Uterus (tissue), 4 donors: ENCODE data around the gene BID. TPM values are rescaled to one million over a fixed set of nuclear protein-coding genes. Genes with fewer than 3 reads are reported as not detected.
"Not testable (repeated sequence)": the region's sequence is repeated elsewhere in the genome, so short reads cannot be mapped to it uniquely, and the experiment has no call there.

Experiments
- DNase-seq, 2 donors: peaks; one replicate each; pipeline ENCODE4 v3.0.0-alpha.2; 2019 to 2020
- H3K27ac ChIP-seq, 2 donors: fragments of 200-600 bp; sonication (generic); 1 replicate in 1 of 2; 2 replicates in 1 of 2; pipeline ENCODE4 v1.5.1; 2016 to 2018
- H3K27me3 ChIP-seq, 2 donors: fragments of 200-600 bp; sonication (generic); one replicate each; pipeline ENCODE4 v1.5.1; 2018 to 2019; ENCODE audit warnings: control low read depth in 1 of 2
- H3K36me3 ChIP-seq, 2 donors: fragments of 200-600 bp; sonication (generic); one replicate each; pipeline ENCODE4 v1.5.1; 2019; ENCODE audit warnings: control low read depth in 1 of 2
- H3K4me1 ChIP-seq, 2 donors: fragments of 200-600 bp; sonication (generic); one replicate each; pipeline ENCODE4 v1.5.1; 2018 to 2019; ENCODE audit warnings: control low read depth in 1 of 2
- H3K4me3 ChIP-seq, 2 donors: fragments of 200-600 bp; sonication (generic); 1 replicate in 1 of 2; 2 replicates in 1 of 2; pipeline ENCODE4 v1.5.1; 2018 to 2019; ENCODE audit warnings: mild to moderate bottlenecking in 1 of 2
- H3K9me3 ChIP-seq, 2 donors: fragments of 200-600 bp; sonication (generic); one replicate each; pipeline ENCODE4 v1.5.1; 2019; ENCODE audit warnings: control low read depth in 1 of 2
- CTCF ChIP-seq, 4 experiments: fragments of 200-600 bp in 2 of 4; fragments of 450-650 bp in 2 of 4; sonication (generic) in 2 of 4; IDR thresholded peaks; one replicate each; pipeline ENCODE4 v1.5.1; 2016 to 2019; ENCODE audit warnings: antibody characterized with exemption in 4 of 4, mild to moderate bottlenecking in 2 of 4, moderate library complexity in 1 of 4
- POLR2A ChIP-seq, 2 donors: fragments of 450-650 bp; IDR thresholded peaks; one replicate each; pipeline ENCODE4 v1.6.1; 2016; ENCODE audit warnings: antibody characterized with exemption in 2 of 2, mild to moderate bottlenecking in 1 of 2, moderate library complexity in 1 of 2
- intact Hi-C: fragments of 100-400 bp; cut with DNase I; formaldehyde crosslinking; loops from one replicate; pipeline ENCODE4 v1.15.1; 2023; ENCODE audit warnings: low total_unique reads
- total RNA-seq, 4 donors: library from RNA; depleted of rRNA in 3 of 4; stranded (reverse); fragments of >200 nt in 3 of 4; gene quantifications; one replicate each; pipeline versions ENCODE4 v1.1.0 to v1.2.4, GENCODE V29; 2014 to 2023
- donor health status: DM: yes; HTN: yes; CAD: no.

BID gene
- total RNA-seq, 4 donors from 2014 or later, result 0.77 to 96.2 (median 10.4) TPM

GRCh38 chr22:17705546-17705945 is 68.7 kb downstream of the BID start:
- H3K4me3 ChIP-seq, result no peak overlapping the region
- no peaks in the 10 kb centered on the region for H3K9me3 ChIP-seq
- H3K27me3 ChIP-seq, result no peaks in the 10 kb centered on the region
- H3K36me3 ChIP-seq, result no peaks in the 10 kb centered on the region
- no peak for DNase-seq
- TF ChIP-seq CTCF (IDR thresholded peaks at IDR 0.05) (no peak), POLR2A (IDR thresholded peaks at IDR 0.05) (no peak)
- intact Hi-C loops, result no loop called here
- peak overlapping the region in 1 of 2 donors; percentile 68 for H3K27ac ChIP-seq
- no peaks in the 10 kb centered on the region for H3K4me1 ChIP-seq

GRCh38 chr22:17703811-17704210 is 70.5 kb downstream of the BID start:
- intact Hi-C loops, result no loop called here
- TF ChIP-seq CTCF (IDR thresholded peaks at IDR 0.05) (no peak), POLR2A (IDR thresholded peaks at IDR 0.05) (no peak)

GRCh38 chr22:17700778-17701177 is 73.5 kb downstream of the BID start:
- Histone ChIP-seq H3K4me3 (no peak overlapping the region), H3K27ac (no peak overlapping the region), H3K9me3 (no peaks in the 10 kb centered on the region), H3K36me3 (no peaks in the 10 kb centered on the region), H3K4me1 (no peaks in the 10 kb centered on the region), H3K27me3 (no peaks in the 10 kb centered on the region)
- TF ChIP-seq CTCF (IDR thresholded peaks at IDR 0.05), result no peak
- no peak for TF ChIP-seq POLR2A (IDR thresholded peaks at IDR 0.05)
- intact Hi-C loops, result no loop called here
- DNase-seq, result no peak

More at GRCh38 chr22:17703811-17704210, 70.5 kb downstream of the BID start:
- DNase-seq, result no peak
- no peaks in the 10 kb centered on the region for H3K4me1 ChIP-seq
- H3K4me3 ChIP-seq, result no peak overlapping the region
- no peaks in the 10 kb centered on the region for H3K27me3 ChIP-seq
- H3K27ac ChIP-seq, result no peak overlapping the region
- no peaks in the 10 kb centered on the region for H3K36me3 ChIP-seq
- H3K9me3 ChIP-seq, result no peaks in the 10 kb centered on the region

GRCh38 chr22:17699696-17700340 is 74.5 kb downstream of the BID start:
- Histone ChIP-seq H3K27ac (no peak overlapping the region), H3K4me1 (no peaks in the 10 kb centered on the region), H3K4me3 (no peak overlapping the region), H3K9me3 (no peaks in the 10 kb centered on the region), H3K36me3 (no peaks in the 10 kb centered on the region), H3K27me3 (no peaks in the 10 kb centered on the region)
- TF ChIP-seq POLR2A (IDR thresholded peaks at IDR 0.05), result no peak
- intact Hi-C loops, result no loop called here
- no peak for DNase-seq

GRCh38 chr22:17698948-17699347 is 75.3 kb downstream of the BID start:
- intact Hi-C loops, result no loop called here
- DNase-seq, result no peak
- no peak overlapping the region for H3K4me3 ChIP-seq
- no peaks in the 10 kb centered on the region for H3K27me3 ChIP-seq
- H3K9me3 ChIP-seq, result no peaks in the 10 kb centered on the region
- no peak for TF ChIP-seq CTCF (IDR thresholded peaks at IDR 0.05)
- TF ChIP-seq POLR2A (IDR thresholded peaks at IDR 0.05), result no peak
- H3K36me3 ChIP-seq, result no peaks in the 10 kb centered on the region
- H3K27ac ChIP-seq, result no peak overlapping the region
- no peaks in the 10 kb centered on the region for H3K4me1 ChIP-seq

GRCh38 chr22:17698276-17698675 is 76.0 kb downstream of the BID start:
- not testable (repeated sequence) for H3K27ac ChIP-seq

GRCh38 chr22:17697196-17697595 is 77.1 kb downstream of the BID start:
- H3K27me3 ChIP-seq, DNase-seq, H3K36me3 ChIP-seq, H3K4me3 ChIP-seq, H3K4me1 ChIP-seq, H3K9me3 ChIP-seq, intact Hi-C loops, H3K27ac ChIP-seq: not testable (repeated sequence)

More at GRCh38 chr22:17698276-17698675, 76.0 kb downstream of the BID start:
- DNase-seq, H3K9me3 ChIP-seq, H3K4me1 ChIP-seq, H3K36me3 ChIP-seq, intact Hi-C loops, H3K27me3 ChIP-seq, H3K4me3 ChIP-seq: not testable (repeated sequence)
